ENCODE measurements around the gene ISCA1.

The ISCA1 gene

DNA sequence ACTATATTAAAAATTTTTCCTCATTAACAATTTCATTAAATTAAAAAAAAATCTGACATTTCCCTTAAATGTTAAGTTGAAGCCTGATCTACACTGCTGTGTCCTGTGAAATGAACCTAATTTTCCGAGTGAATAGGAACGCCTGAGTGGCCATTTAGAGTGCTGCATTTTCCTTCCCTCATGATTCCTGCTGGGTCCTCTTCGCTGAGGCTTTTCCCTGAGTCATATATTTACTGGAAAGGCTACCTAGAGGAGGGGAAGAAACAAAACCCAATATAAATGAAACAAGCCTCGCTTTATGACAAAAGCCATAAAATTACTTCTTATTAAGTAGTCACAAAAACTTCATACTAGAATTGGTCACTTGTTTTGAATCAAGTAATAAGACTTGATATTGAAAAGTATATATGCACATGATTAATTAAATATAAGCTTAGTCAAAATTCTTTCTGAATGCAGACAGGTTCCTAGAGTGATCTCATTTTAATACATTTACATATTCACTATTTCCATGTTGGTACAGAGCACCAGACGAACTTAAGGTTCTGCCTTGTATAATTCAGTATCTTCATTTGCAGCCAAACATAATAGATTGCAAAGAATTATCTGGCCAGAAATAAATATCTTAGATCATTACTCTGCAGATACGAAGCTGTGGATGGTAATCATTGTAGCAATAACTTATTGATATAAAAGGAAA is 6.3 kb upstream of the ISCA1 start:
- Histone ChIP-seq H3K9me3 (ENCODE audit: control insufficient read depth, insufficient read depth, low read depth, low read length) (no peaks in the 10 kb centered on the region), H3K4me1 (ENCODE audit: control insufficient read depth, insufficient read depth, low read length) (no peaks in the 10 kb centered on the region), H3K27ac (ENCODE audit: extremely low read depth, low read depth, low read length) (no peak overlapping the region), H3K4me3 (ENCODE audit: low read depth, low read length) (no peak overlapping the region), H3K36me3 (ENCODE audit: control insufficient read depth in 2 of 2, insufficient read depth in 1 of 2, low read length in 2 of 2) (no peaks in the 10 kb centered on the region)
- TF ChIP-seq ZNF596 (tag by site-specific recombination; IDR thresholded peaks at IDR 0.05), result no peak
- TF ChIP-seq ZNF266 (tag by site-specific recombination; IDR thresholded peaks at IDR 0.05; ENCODE audit: low read depth), result no peak
- no peak for TF ChIP-seq PRDM1 (tag by site-specific recombination; IDR thresholded peaks at IDR 0.05)
- no peak for TF ChIP-seq ZNF19 (tag by site-specific recombination; IDR thresholded peaks at IDR 0.05; ENCODE audit: low read depth)
- TF ChIP-seq KLF9 (tag by site-specific recombination; IDR thresholded peaks at IDR 0.05; ENCODE audit: low read depth), result no peak
- no peak for TF ChIP-seq ZNF558 (tag by site-specific recombination; IDR thresholded peaks at IDR 0.05)
- no peak for TF ChIP-seq ZBTB11 (tag by site-specific recombination; conservative IDR thresholded peaks at IDR 0.05; ENCODE audit: low read depth)
- CTCF ChIA-PET, result interaction anchor here (0.5 to 0.7 kb wide), 2 partner anchors 38 to 81 kb away, joined by 3 read pairs; no protein-coding TSS in a partner anchor
- POLR2A ChIA-PET, result interaction anchor here (0.6 kb wide), 1 partner anchor 251 kb away, joined by 5 read pairs; no protein-coding TSS in a partner anchor

DNA sequence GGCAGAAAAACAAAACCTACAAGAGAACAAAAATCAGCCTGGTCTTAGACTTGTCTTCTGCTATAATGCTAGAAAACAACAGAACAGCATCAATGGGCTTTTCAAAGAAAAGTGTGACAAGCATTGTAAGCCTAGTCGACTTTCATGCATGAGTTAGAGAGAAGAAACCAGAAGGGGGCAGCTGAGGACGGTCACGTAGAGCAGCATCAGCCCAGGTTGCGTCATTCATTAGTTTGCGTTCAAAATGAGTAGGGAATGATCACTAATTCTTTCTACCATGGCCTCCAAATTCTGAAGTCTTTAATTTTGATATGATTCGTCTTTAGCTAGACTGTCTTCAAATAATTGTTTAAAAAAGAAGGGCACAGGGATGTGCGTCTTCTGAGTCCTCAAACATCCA is 4.7 kb upstream of the ISCA1 start:
- H3K36me3 ChIP-seq (ENCODE audit: control insufficient read depth in 2 of 2, insufficient read depth in 1 of 2, low read length in 2 of 2), result no peaks in the 10 kb centered on the region
- no peaks in the 10 kb centered on the region for H3K9me3 ChIP-seq (ENCODE audit: control insufficient read depth, insufficient read depth, low read depth, low read length)
- no peak overlapping the region for H3K4me3 ChIP-seq (ENCODE audit: low read depth, low read length)
- H3K27ac ChIP-seq (ENCODE audit: extremely low read depth, low read depth, low read length), result no peak overlapping the region
- ChIA-PET POLR2A (no interaction called here), CTCF (interaction anchor here (0.6 kb wide), 1 partner anchor 57 kb away, joined by 3 read pairs; no protein-coding TSS in a partner anchor)
- no peaks in the 10 kb centered on the region for H3K4me1 ChIP-seq (ENCODE audit: control insufficient read depth, insufficient read depth, low read length)
- TF ChIP-seq SP7 (tag by site-specific recombination; IDR thresholded peaks at IDR 0.05), result 0 out of 2 replicates have a peak, but pooled peaks have one; percentile 22
- no peak for TF ChIP-seq ZNF311 (tag by site-specific recombination; IDR thresholded peaks at IDR 0.05; ENCODE audit: borderline replicate concordance)
- TF ChIP-seq ZNF248 (tag by site-specific recombination; IDR thresholded peaks at IDR 0.05), result no peak
- TF ChIP-seq ZNF701 (tag by site-specific recombination; IDR thresholded peaks at IDR 0.05), result no peak
- TF ChIP-seq ZBTB21 (tag by site-specific recombination; IDR thresholded peaks at IDR 0.05), result 0 out of 2 replicates have a peak, but pooled peaks have one; percentile 27
- TF ChIP-seq PRDM1 (tag by site-specific recombination; IDR thresholded peaks at IDR 0.05), result peak; percentile 56
- TF ChIP-seq MZF1 (tag by site-specific recombination; IDR thresholded peaks at IDR 0.05; ENCODE audit: borderline replicate concordance), result 0 out of 2 replicates have a peak, but pooled peaks have one; percentile 35
- peak; percentile 54; the same call in 1 of the 2 replicates for TF ChIP-seq ZNF660 (tag by site-specific recombination; IDR thresholded peaks at IDR 0.05)
- TF ChIP-seq HOXC10 (CRISPR knock-in tag; IDR thresholded peaks at IDR 0.05), result no peak
- TF ChIP-seq, protein P1, sequence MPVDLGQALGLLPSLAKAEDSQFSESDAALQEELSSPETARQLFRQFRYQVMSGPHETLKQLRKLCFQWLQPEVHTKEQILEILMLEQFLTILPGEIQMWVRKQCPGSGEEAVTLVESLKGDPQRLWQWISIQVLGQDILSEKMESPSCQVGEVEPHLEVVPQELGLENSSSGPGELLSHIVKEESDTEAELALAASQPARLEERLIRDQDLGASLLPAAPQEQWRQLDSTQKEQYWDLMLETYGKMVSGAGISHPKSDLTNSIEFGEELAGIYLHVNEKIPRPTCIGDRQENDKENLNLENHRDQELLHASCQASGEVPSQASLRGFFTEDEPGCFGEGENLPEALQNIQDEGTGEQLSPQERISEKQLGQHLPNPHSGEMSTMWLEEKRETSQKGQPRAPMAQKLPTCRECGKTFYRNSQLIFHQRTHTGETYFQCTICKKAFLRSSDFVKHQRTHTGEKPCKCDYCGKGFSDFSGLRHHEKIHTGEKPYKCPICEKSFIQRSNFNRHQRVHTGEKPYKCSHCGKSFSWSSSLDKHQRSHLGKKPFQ (tag by site-specific recombination; IDR thresholded peaks at IDR 0.05), result no peak
- no peak for TF ChIP-seq ZNF529 (tag by site-specific recombination; IDR thresholded peaks at IDR 0.05; ENCODE audit: insufficient replicate concordance)
- TF ChIP-seq ZNF335 (tag by site-specific recombination; conservative IDR thresholded peaks at IDR 0.05), result 0 out of 2 replicates have a peak, but pooled peaks have one; percentile 5
- no peak for TF ChIP-seq ZNF76 (tag by site-specific recombination; IDR thresholded peaks at IDR 0.05; ENCODE audit: borderline replicate concordance, low read depth)
- TF ChIP-seq ZNF629 (tag by site-specific recombination; IDR thresholded peaks at IDR 0.05), result peak; percentile 46; the same call in 1 of the 2 replicates
- TF ChIP-seq, protein P2, sequence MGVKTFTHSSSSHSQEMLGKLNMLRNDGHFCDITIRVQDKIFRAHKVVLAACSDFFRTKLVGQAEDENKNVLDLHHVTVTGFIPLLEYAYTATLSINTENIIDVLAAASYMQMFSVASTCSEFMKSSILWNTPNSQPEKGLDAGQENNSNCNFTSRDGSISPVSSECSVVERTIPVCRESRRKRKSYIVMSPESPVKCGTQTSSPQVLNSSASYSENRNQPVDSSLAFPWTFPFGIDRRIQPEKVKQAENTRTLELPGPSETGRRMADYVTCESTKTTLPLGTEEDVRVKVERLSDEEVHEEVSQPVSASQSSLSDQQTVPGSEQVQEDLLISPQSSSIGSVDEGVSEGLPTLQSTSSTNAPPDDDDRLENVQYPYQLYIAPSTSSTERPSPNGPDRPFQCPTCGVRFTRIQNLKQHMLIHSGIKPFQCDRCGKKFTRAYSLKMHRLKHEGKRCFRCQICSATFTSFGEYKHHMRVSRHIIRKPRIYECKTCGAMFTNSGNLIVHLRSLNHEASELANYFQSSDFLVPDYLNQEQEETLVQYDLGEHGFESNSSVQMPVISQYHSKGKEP (tag by site-specific recombination; IDR thresholded peaks at IDR 0.05), result peak; percentile 86
- peak; percentile 65 for TF ChIP-seq ZNF654 (tag by site-specific recombination; IDR thresholded peaks at IDR 0.05; ENCODE audit: low read depth)
- TF ChIP-seq, protein P3, sequence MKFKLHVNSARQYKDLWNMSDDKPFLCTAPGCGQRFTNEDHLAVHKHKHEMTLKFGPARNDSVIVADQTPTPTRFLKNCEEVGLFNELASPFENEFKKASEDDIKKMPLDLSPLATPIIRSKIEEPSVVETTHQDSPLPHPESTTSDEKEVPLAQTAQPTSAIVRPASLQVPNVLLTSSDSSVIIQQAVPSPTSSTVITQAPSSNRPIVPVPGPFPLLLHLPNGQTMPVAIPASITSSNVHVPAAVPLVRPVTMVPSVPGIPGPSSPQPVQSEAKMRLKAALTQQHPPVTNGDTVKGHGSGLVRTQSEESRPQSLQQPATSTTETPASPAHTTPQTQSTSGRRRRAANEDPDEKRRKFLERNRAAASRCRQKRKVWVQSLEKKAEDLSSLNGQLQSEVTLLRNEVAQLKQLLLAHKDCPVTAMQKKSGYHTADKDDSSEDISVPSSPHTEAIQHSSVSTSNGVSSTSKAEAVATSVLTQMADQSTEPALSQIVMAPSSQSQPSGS (tag by site-specific recombination; IDR thresholded peaks at IDR 0.05; ENCODE audit: low read depth), result peak; percentile 83
- TF ChIP-seq PATZ1 (tag by site-specific recombination; IDR thresholded peaks at IDR 0.05), result no peak
